ENCODE results near the gene PGLYRP3.

Gene PGLYRP3

GRCh38 chr1:153313288-153313687 is 536 bp upstream of the PGLYRP3 start:
- DNase-seq (ENCODE audit: low spot score), result no peak

- no peak for DNase-seq (ENCODE audit: low spot score)
Measured at GRCh38 chr1:153310526-153310925, 2.2 kb downstream of the PGLYRP3 start.

GRCh38 chr1:153309441-153309840 is 3.3 kb downstream of the PGLYRP3 start:
- DNase-seq (ENCODE audit: low spot score), result no peak

- DNase-seq (ENCODE audit: low spot score), result no peak
Measured at GRCh38 chr1:153308540-153308939, 4.2 kb downstream of the PGLYRP3 start.

GRCh38 chr1:153307221-153307600 is 5.5 kb downstream of the PGLYRP3 start:
- DNase-seq (ENCODE audit: low spot score), result no peak

GRCh38 chr1:153306303-153307220 is 6.2 kb downstream of the PGLYRP3 start:
- DNase-seq (ENCODE audit: low spot score), result no peak

GRCh38 chr1:153305682-153306081 is 7.1 kb downstream of the PGLYRP3 start:
- no peak for DNase-seq (ENCODE audit: low spot score)

GRCh38 chr1:153302308-153302707 is 10.4 kb downstream of the PGLYRP3 start:
- DNase-seq (ENCODE audit: low spot score), result no peak

- DNase-seq (ENCODE audit: low spot score), result peak; percentile 28
Measured at GRCh38 chr1:153293851-153294250, 18.9 kb downstream of the PGLYRP3 start.

- DNase-seq (ENCODE audit: low spot score), result no peak
Measured at GRCh38 chr1:153293480-153293775, 19.3 kb downstream of the PGLYRP3 start.

GRCh38 chr1:153292740-153293479 is 19.8 kb downstream of the PGLYRP3 start:
- DNase-seq (ENCODE audit: low spot score), result no peak

GRCh38 chr1:153292185-153292584 is 20.6 kb downstream of the PGLYRP3 start:
- no peak for DNase-seq (ENCODE audit: low spot score)

- DNase-seq (ENCODE audit: low spot score), result no peak
Measured at GRCh38 chr1:153291514-153291913, 21.2 kb downstream of the PGLYRP3 start.

- no peak for DNase-seq (ENCODE audit: low spot score)
Measured at GRCh38 chr1:153288634-153289275, 24.0 kb downstream of the PGLYRP3 start.

GRCh38 chr1:153277852-153278251 is 34.9 kb downstream of the PGLYRP3 start:
- peak; percentile 29 for DNase-seq (ENCODE audit: low spot score)

- DNase-seq (ENCODE audit: low spot score), result no peak
Measured at GRCh38 chr1:153272186-153272585, 40.6 kb downstream of the PGLYRP3 start.

GRCh38 chr1:153271711-153272110 is 41.0 kb downstream of the PGLYRP3 start:
- DNase-seq (ENCODE audit: low spot score), result no peak

- DNase-seq (ENCODE audit: low spot score), result no peak
Measured at GRCh38 chr1:153265457-153265856, 47.3 kb downstream of the PGLYRP3 start.

- DNase-seq (ENCODE audit: low spot score), result no peak
Measured at GRCh38 chr1:153262462-153263157, 50.1 kb downstream of the PGLYRP3 start.

GRCh38 chr1:153262070-153262366 is 50.7 kb downstream of the PGLYRP3 start:
- DNase-seq (ENCODE audit: low spot score), result no peak

- DNase-seq (ENCODE audit: low spot score), result peak; percentile 35
Measured at GRCh38 chr1:153261281-153262069, 51.3 kb downstream of the PGLYRP3 start.
